ENCODE measurements around the gene SIRPG.

SIRPG gene

DNA sequence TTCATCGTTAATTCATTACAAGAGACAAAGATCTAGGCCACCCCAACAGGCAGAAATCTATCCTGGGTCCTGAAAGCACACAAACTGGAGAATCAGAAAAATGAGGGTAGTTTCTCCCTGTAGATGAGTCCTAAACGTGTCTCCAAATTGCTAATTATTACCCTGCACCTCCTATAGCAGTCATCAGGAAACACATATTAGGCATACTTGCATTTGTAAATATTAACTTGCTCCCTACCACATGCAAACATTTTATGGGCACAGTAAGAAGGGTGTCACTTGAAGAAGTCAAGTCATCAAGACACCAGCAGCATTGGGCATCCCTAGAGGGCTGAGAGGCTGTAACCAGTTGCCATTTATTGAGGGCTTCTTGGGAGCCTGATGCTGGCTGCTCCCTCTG, 19.8 kb downstream of the SIRPG start:
- no peak for DNase-seq (ENCODE audit: low read depth in 2 of 2)
- TF ChIP-seq, protein P1, sequence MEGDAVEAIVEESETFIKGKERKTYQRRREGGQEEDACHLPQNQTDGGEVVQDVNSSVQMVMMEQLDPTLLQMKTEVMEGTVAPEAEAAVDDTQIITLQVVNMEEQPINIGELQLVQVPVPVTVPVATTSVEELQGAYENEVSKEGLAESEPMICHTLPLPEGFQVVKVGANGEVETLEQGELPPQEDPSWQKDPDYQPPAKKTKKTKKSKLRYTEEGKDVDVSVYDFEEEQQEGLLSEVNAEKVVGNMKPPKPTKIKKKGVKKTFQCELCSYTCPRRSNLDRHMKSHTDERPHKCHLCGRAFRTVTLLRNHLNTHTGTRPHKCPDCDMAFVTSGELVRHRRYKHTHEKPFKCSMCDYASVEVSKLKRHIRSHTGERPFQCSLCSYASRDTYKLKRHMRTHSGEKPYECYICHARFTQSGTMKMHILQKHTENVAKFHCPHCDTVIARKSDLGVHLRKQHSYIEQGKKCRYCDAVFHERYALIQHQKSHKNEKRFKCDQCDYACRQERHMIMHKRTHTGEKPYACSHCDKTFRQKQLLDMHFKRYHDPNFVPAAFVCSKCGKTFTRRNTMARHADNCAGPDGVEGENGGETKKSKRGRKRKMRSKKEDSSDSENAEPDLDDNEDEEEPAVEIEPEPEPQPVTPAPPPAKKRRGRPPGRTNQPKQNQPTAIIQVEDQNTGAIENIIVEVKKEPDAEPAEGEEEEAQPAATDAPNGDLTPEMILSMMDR (IDR thresholded peaks at IDR 0.05; ENCODE audit: low read depth, low read length): no peak
- H3K4me3 ChIP-seq (replicated peaks in 1 of 2; ENCODE audit: low read depth in 2 of 2, low read length in 2 of 2): no peak overlapping the region

DNA sequence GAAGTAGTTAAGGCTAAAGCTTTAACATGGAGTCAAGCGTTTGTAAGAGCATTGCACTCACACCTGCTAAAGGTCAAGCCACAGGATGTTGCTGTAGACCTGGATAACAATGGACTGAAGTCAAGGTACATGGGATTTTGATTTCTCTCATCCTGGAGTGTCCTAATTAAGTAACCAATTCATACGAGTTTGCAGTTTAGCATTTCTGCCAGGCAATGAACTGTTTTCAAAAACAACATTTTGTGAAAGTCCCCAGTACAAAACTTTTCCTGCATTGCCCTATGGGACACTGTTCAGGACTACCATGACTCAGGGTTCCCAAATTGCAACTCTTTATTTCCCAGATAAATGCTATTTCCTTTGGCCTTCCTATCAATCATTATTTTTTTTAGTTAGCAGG, 20.4 kb downstream of the SIRPG start:
- no peak for DNase-seq (ENCODE audit: low read depth in 2 of 2)
- TF ChIP-seq, protein P1 (IDR thresholded peaks at IDR 0.05; ENCODE audit: low read depth, low read length): no peak

DNA sequence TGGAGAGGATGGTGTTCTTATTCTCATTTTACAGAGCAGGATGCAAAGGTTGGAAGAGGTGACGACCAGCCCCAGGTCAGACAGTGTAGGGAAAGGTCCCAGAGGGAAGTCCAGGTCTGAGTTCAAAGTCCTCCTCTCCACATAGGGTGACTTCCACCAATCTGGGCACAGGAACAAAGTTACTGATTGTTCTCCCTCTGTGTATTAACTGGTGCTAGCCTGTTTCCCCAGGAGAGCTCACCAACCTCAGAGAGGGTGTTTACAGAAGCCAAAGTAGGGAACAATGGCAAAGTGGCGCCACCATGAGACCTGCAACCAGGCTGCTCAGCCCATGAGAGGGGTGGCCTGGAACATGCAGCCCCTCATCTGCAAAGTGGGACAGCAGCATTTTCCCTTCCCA, 21.0 kb downstream of the SIRPG start:
- no peak overlapping the region for H3K4me3 ChIP-seq (replicated peaks in 1 of 2; ENCODE audit: low read depth in 2 of 2, low read length in 2 of 2)
- no peak for DNase-seq (ENCODE audit: low read depth in 2 of 2)
- TF ChIP-seq, protein P1 (IDR thresholded peaks at IDR 0.05; ENCODE audit: low read depth, low read length): no peak

More for the DNA sequence above, 20.4 kb downstream of the SIRPG start:
- no peak overlapping the region for H3K4me3 ChIP-seq (replicated peaks in 1 of 2; ENCODE audit: low read depth in 2 of 2, low read length in 2 of 2)

DNA sequence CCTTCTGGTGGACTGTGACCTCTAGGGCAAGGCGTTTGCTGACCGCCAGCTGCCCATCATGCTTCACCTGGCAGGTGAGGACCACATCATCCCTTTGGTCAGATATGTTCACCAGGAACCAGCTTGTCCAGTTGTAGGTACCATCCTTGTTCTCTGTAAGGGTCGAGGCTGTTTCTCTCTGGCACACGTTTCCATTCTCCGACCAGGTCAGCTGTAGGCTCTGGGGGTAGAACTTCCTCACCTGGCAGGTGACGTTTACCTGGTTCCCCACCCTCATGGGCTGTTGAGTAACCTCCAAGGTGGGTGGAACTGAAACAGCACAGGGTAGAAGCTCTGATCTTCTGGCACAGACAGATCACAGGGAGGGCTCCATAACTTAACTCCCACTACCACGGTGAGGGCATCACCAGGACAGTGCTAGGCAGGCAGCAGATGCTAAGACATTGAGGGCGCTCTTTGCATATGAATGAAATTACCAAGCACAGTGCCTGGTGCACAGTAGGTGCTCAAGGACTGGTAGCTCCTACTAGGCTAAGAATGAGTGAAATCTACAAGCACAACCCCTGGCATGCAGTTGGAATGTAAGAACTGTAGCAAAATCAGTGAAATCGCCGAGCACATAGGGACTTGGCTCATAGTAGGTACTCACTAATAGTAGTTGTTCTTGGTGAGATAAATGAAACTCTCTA, 22.1 kb downstream of the SIRPG start:
- no peak overlapping the region for H3K4me3 ChIP-seq (replicated peaks in 1 of 2; ENCODE audit: low read depth in 2 of 2, low read length in 2 of 2)
- TF ChIP-seq, protein P1 (IDR thresholded peaks at IDR 0.05; ENCODE audit: low read depth, low read length): no peak
- DNase-seq (ENCODE audit: low read depth in 2 of 2): no peak

DNA sequence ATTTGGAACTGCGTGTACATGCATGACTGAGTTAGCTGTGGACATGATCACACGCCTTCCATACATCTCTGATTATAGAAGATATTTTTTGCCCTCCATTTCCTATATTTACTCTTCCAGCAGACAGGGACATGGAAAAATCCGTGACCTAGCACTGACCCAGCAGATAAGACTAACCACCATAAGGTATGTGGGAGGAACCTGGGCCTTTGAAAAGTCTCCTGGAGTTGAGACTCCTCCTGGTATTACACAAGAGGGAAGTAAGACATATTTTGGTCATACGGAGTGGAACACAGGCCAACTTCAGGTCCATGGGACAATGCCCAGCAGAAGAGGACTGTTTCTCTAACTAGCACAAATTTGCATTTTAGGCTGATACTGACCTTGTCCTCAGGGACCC, 24.0 kb downstream of the SIRPG start:
- peak in 1 of 2 donors; percentile 2 for DNase-seq (ENCODE audit: low read depth in 2 of 2)
- no peak overlapping the region for H3K4me3 ChIP-seq (replicated peaks in 1 of 2; ENCODE audit: low read depth in 2 of 2, low read length in 2 of 2)
- TF ChIP-seq, protein P1 (IDR thresholded peaks at IDR 0.05; ENCODE audit: low read depth, low read length): no peak

DNA sequence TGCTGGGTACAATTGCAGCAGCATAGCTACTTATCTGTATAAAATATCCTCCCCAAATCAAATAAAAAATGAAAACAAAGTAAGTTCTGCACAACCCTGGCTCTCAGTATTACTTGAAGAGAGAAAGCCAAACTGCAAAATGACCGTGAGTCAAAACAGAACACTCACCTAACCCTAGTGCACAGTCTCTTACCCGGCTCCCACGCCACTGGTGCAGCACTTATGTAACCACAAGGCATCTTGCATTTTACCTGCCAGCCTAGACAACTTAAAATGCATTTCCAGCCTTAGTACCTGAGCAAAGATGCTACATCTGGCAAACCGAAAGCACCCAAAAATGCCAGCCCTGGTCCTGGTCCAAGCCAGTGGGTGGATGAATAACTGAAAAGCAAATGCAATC, 25.4 kb downstream of the SIRPG start:
- DNase-seq (ENCODE audit: low read depth in 2 of 2): no peak
- no peak overlapping the region for H3K4me3 ChIP-seq (replicated peaks in 1 of 2; ENCODE audit: low read depth in 2 of 2, low read length in 2 of 2)
- TF ChIP-seq, protein P1 (IDR thresholded peaks at IDR 0.05; ENCODE audit: low read depth, low read length): no peak
